Stomach smooth muscle (tissue), 2 donors: ENCODE data around the gene FRMD4A.
"Not testable (repeated sequence)": the region's sequence is repeated elsewhere in the genome, so short reads cannot be mapped to it uniquely, and the experiment has no call there.

ENCODE experiments used
- H3K27ac ChIP-seq: one replicate; pipeline ENCODE4 v1.7.0; 2013; ENCODE audit warnings: mild to moderate bottlenecking, low read length, inconsistent platforms
- H3K27me3 ChIP-seq, 2 donors: one replicate each; pipeline ENCODE4 v1.7.0; 2013; ENCODE audit warnings: low read length in 2 of 2; ENCODE audit not compliant: insufficient read depth in 2 of 2, control insufficient read depth in 1 of 2
- H3K36me3 ChIP-seq, 2 donors: one replicate each; pipeline ENCODE4 v1.7.0; 2013; ENCODE audit warnings: low read length in 2 of 2; ENCODE audit not compliant: control insufficient read depth in 2 of 2, insufficient read depth in 2 of 2
- H3K4me1 ChIP-seq: one replicate; pipeline ENCODE4 v1.7.0; 2013; ENCODE audit warnings: low read length; ENCODE audit not compliant: control insufficient read depth, insufficient read depth
- H3K4me3 ChIP-seq, 2 donors: one replicate each; pipeline ENCODE4 v1.7.0; 2013; ENCODE audit warnings: low read length in 2 of 2
- H3K9ac ChIP-seq, 2 donors: one replicate each; pipeline ENCODE4 v1.7.0; 2013; ENCODE audit warnings: low read length in 2 of 2, mild to moderate bottlenecking in 1 of 2
- H3K9me3 ChIP-seq, 2 donors: one replicate each; pipeline ENCODE4 v1.7.0; 2013; ENCODE audit warnings: low read length in 2 of 2; ENCODE audit not compliant: control insufficient read depth in 2 of 2
- donor health status: healthy.
- donor health status: Pancreatic carcinoma.

The FRMD4A gene

DNA sequence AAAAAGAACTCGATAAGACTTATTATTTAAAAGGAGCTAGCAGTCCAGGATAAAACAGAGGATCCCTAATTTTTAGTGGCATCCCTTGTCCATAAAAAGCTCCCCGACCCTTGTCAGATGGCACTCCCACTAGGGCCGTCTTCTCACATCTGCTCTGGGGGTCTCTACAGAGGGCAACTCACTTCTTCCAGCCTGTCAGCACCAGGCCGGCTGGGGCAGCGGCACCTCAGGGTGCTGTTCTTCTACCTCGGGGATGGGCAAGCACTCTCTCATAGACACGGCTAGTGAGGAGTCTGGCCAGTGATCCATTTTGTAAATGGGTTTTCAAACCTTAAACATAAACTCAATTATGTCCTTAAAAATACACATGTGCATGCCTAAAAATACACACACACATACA lies 609.2 kb downstream of the FRMD4A start:
- no peaks in the 10 kb centered on the region for H3K27me3 ChIP-seq
- peaks cover 20% of the 10 kb centered on the region for H3K4me1 ChIP-seq
- H3K9ac ChIP-seq, result no peak overlapping the region
- no peak overlapping the region for H3K27ac ChIP-seq
- peaks cover 0 to 2% of the 10 kb centered on the region in 2 donors for H3K36me3 ChIP-seq
- no peak overlapping the region for H3K4me3 ChIP-seq
- no peaks in the 10 kb centered on the region for H3K9me3 ChIP-seq

DNA sequence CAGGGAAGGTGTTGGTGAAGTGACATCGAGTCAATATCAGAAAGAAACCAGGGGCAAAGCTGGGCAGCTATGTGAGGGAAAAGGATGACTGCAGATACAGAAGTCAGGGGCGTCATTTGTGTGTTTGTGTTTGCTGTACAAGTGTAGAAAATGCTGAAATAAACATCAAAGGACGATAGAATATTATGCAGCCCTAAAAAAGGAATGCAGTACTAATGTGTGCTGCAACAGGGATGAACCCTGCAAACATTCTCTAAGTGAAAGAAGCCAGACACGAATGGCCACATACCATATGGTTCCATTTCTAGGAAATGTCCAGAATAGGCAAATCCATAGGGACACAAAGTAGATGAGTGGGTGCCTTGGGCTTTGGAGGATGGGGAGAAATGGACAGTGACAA lies 610.0 kb downstream of the FRMD4A start:
- H3K9me3 ChIP-seq, result no peaks in the 10 kb centered on the region
- H3K4me3 ChIP-seq, result no peak overlapping the region
- H3K4me1 ChIP-seq, result peaks cover 20% of the 10 kb centered on the region
- no peak overlapping the region for H3K9ac ChIP-seq
- no peaks in the 10 kb centered on the region for H3K27me3 ChIP-seq
- H3K27ac ChIP-seq, result no peak overlapping the region
- H3K36me3 ChIP-seq, result peaks cover 0 to 2% of the 10 kb centered on the region in 2 donors

DNA sequence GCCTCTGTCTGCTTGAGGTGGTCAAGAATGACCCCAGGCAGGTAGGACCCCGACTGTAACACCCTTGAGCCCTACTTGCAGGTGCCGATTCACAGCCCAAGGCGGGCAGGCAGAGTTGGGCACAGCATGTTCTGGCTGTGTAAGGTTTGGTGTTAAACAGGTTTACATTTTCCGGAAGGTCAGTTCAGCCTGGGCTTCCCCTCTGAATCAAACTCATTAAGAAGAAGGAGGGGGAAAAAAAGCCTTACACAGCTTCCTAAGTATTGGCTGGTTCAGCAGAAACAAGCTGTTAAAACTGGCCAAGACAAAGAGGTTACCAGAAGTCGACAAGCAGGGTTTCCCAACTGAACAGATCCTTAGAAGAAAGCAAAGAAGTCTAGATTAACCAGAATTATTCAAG lies 611.3 kb downstream of the FRMD4A start:
- H3K4me1 ChIP-seq, result peaks cover 20% of the 10 kb centered on the region
- H3K36me3 ChIP-seq, result no peaks in the 10 kb centered on the region
- no peak overlapping the region for H3K9ac ChIP-seq
- no peaks in the 10 kb centered on the region for H3K27me3 ChIP-seq
- H3K9me3 ChIP-seq, result no peaks in the 10 kb centered on the region
- H3K27ac ChIP-seq, result peak overlapping the region; percentile 74
- H3K4me3 ChIP-seq, result no peak overlapping the region

DNA sequence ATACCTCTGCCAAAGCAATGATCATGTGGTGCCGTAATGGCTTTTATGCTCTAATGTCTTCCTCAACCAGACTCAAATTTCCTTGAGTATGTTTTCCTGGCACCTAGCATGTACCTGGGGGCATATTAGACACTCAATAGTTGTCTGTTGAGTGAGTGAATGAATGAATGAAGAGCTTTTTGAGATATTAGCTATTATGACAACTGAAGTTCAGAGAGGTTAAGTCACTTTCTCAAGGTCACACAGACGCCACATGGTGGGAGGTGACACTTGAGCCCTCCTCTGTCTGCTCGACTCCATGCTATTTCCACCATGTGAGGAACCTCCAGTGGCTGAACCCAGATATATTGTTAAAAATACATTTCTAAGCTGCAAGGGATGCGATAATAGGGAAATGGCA lies 611.9 kb downstream of the FRMD4A start:
- Histone ChIP-seq H3K4me3 (peak overlapping the region; percentile 56 to 74), H3K27me3 (no peaks in the 10 kb centered on the region), H3K36me3 (no peaks in the 10 kb centered on the region), H3K27ac (peak overlapping the region; percentile 74), H3K4me1 (peaks cover 20% of the 10 kb centered on the region), H3K9me3 (no peaks in the 10 kb centered on the region), H3K9ac (no peak overlapping the region)

DNA sequence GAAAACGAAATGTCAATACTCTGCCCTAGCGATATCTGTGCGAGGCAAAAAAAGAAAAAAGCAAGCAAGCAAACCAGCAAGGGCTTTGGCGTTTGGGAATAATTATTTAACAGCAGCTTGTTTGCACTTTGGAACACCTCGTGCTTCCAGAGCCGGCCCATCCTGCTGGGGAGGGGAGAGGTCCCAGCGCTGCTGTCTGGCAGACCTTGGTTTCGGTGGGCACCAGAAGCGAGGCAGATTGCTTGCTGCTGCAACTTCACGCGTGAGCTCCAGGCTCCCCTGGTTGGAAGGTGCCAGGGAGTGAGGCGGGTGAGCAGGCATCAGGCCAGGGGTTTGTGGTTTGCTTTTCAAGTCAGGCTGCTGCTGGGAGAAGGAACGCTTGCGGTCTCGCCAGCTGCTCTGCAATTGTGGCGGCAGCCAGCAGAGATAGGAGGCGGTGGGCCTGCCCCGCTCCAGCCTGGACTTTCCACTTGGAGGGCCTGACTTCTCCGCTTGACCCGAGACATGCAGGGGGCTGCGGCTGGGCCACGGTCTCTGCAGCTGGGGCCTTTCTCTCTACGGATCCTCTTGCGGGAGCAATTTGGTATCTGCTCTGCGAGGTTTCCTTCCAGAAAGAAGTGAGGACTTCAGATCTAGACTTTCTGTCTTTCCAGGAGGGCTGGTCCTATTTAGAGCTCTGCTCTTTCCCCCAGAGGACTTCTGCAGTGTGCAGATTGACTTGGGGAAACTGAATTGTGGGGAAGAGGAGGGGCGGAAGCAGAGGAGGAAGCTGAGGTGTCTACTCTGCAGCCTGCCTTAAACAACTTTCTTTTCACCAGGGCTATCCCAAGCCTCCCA lies 612.6 kb downstream of the FRMD4A start:
- Histone ChIP-seq H3K36me3 (no peaks in the 10 kb centered on the region), H3K4me1 (peaks cover 20% of the 10 kb centered on the region), H3K4me3 (peak overlapping the region; percentile 56 to 74), H3K9ac (peak overlapping the region in 1 of 2 donors; percentile 55), H3K27me3 (no peaks in the 10 kb centered on the region), H3K9me3 (no peaks in the 10 kb centered on the region), H3K27ac (peak overlapping the region; percentile 74)

DNA sequence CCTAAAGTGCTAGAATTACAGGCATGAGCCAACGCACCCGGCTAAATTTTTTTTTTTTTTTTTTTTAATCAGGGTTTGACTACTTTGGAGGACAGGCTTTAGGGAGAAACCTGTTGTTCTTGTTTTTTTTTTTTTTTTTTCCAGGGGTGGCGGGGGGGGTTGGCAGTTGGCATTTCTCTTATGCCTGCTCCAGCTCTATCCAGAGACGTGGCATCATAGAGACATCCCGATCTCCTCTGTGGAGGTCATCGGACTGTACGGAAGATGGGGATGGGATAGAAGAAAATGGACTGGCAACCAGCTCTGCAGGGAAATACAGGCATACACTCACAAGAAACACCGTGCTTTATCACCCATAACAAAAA lies 613.2 kb downstream of the FRMD4A start:
- Histone ChIP-seq H3K4me3 (peak overlapping the region; percentile 56 to 74), H3K4me1 (peaks cover 20% of the 10 kb centered on the region), H3K27ac (peak overlapping the region; percentile 74), H3K36me3 (no peaks in the 10 kb centered on the region), H3K27me3 (no peaks in the 10 kb centered on the region), H3K9ac (peak overlapping the region in 1 of 2 donors; percentile 55), H3K9me3 (no peaks in the 10 kb centered on the region)

DNA sequence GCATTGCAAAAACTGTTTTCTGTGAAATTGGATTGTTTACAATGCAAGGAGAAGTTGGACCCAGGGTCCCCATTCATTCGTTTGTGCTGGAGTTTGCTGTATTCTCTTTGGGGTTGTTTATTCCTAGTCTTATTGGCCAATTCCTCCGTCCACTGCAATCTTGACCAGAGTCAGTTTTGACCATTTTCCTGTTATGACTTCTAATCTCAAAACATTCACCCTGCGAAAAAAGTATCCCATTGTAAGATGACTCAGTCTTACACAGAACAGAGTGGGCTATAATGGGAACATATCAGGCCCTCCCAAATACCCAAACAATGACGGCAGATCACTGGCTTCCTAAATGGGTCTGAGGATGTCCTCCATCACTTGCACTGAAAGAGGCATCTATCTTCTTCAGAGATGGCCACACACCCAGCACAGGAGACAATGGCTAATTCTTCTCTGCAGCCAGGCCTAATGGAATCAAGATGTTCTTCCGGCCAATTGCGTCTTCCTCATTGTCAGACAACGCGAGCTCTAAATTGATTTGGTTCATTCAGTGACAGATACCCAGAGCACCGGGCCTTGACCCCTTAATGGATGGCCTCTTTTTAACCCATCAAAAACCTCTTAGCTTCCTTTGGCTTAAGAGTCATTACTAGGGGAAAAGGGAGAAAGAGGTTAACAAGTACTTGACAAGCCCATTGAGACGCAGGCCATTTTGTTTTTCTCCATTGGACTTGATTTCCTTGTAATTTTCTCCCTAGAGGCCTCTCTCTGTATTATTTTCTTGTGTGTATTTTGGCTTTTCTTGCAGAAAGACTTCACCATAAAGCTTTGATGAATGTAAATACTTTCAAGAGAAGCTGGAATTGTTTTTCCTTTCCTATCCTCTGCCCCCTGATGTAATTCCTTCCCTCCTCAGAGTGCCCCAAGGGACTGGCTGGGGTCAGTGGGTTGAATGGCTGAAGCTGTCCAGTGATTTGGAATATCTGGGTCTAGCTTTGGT lies 614.3 kb downstream of the FRMD4A start:
- H3K36me3 ChIP-seq, result no peaks in the 10 kb centered on the region
- H3K9ac ChIP-seq, result no peak overlapping the region
- no peaks in the 10 kb centered on the region for H3K9me3 ChIP-seq
- peaks cover 20% of the 10 kb centered on the region for H3K4me1 ChIP-seq
- H3K27ac ChIP-seq, result no peak overlapping the region
- H3K27me3 ChIP-seq, result no peaks in the 10 kb centered on the region
- H3K4me3 ChIP-seq, result no peak overlapping the region

DNA sequence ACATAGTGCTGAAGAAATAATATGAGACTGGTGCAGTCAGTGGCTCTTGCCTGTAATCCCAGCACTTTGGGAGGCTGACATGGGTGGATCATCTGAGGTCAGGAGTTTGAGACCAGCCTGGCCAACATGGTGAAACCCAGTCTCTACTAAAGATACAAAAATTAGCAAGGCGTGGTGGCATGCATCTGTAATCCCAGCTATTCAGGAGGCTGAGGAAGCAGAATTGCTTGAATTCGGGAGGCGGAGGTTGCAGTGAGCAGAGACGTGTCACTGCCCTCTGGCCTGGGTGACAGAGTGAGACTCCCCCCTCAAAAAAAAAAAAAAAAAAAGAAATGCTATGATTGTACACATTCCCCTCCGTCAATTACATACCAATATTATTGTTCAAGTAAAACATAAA lies 615.1 kb downstream of the FRMD4A start:
- H3K4me3 ChIP-seq, H3K9ac ChIP-seq, H3K27ac ChIP-seq, H3K36me3 ChIP-seq, H3K27me3 ChIP-seq, H3K9me3 ChIP-seq: not testable (repeated sequence)
- H3K4me1 ChIP-seq, result peaks cover 24% of the 10 kb centered on the region

DNA sequence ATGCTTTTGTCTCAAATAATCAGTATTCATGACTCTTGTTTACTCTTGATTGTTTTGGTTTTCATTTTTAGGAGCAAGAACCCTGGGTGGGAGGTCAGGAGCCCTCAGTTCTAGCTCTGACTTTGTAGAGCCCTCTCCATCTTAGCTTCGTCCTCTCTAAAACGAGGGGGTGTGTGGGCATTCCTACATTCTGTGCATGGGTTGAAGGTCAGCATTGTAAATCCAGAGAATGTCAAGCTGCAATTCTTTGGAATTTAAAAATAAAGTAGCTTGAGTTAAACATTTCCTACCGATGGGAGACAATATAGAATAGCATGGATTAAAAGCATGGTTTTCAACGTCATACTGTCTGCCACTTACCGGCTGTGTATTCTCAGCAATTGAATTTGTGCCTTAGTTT lies 615.6 kb downstream of the FRMD4A start:
- no peaks in the 10 kb centered on the region for H3K27me3 ChIP-seq
- H3K27ac ChIP-seq, result no peak overlapping the region
- no peak overlapping the region for H3K4me3 ChIP-seq
- H3K36me3 ChIP-seq, result no peaks in the 10 kb centered on the region
- H3K9ac ChIP-seq, result no peak overlapping the region
- no peaks in the 10 kb centered on the region for H3K9me3 ChIP-seq
- H3K4me1 ChIP-seq, result peaks cover 29% of the 10 kb centered on the region

DNA sequence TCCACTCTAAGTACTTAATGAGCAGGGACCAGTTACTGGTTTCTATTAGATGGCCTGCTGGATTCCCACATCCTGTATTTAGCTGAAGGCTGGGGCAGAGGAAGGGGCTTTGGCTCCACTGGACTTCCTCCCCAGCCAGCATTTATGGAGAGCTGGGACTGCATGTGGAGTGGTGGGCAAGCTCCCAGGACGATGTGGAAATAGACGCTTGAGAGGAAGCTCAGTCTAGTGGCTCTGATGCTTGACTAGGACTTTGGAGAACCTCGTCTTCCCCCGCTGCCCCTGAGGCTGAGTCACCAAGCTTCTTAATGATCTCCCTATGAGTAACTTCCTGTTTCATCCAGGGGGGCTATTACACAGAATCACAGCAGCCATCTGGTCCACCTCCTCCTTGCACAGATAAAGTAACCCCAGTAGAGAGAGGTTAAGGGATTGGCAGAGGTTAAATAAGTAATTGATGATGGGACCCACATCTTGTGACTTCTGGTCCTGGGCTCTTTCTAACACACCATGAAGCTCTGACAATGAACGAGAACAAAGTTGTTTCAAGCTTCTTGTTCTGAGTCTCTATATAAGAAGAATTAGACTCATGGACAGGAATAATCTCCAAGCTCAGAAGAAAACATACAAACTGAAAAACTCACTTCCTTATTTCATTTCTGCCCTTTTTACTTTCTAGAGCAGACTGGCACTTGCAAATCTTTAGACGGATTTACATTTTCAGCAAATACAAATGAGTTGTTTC lies 617.7 kb downstream of the FRMD4A start:
- H3K27me3 ChIP-seq, result no peaks in the 10 kb centered on the region
- H3K4me3 ChIP-seq, result no peak overlapping the region
- peaks cover 34% of the 10 kb centered on the region for H3K4me1 ChIP-seq
- no peaks in the 10 kb centered on the region for H3K36me3 ChIP-seq
- H3K27ac ChIP-seq, result no peak overlapping the region
- H3K9me3 ChIP-seq, result no peaks in the 10 kb centered on the region
- H3K9ac ChIP-seq, result no peak overlapping the region
